Measurements from ENCODE around the gene CIAPIN1. TPM values are rescaled to one million over a fixed set of nuclear protein-coding genes. Genes with fewer than 3 reads are reported as not detected.
A peak's percentile ranks its signal among the peaks of the same experiment; 100 is the strongest.

The CIAPIN1 gene
- total RNA-seq: 10 to 100 TPM; 29.5 to 31.0 TPM

GRCh38 chr16:57447186-57447962, at the start of gene CIAPIN1, which contains the start of gene COQ9:
Gene CIAPIN1, minus strand, starts transcription at chr16:57447385. Its CDS starts 6,457 bp downstream, at chr16:57440928.
Gene COQ9, plus strand, starts transcription at chr16:57447479. Its CDS starts 27 bp downstream, at chr16:57447506.
- peak within 1 kb of the TSS; percentile 86 for H3K27ac Mint-ChIP-seq
- H3K4me3 Mint-ChIP-seq: peak within 1 kb of the TSS; percentile 86
- no peaks in the 10 kb centered on the region for H3K27me3 Mint-ChIP-seq (ENCODE audit: low read depth)
- DNase-seq: peak; percentile 96
- H3K4me1 Mint-ChIP-seq (ENCODE audit: low read depth): peaks cover 42% of the 10 kb centered on the region
- intact Hi-C loops (cut with micrococcal nuclease): loop anchor here (1.0 to 5.0 kb wide), 7 partner anchors 15 to 680 kb away; partner anchors contain the start of genes ARL2BP, CCDC102A, CFAP20 and KATNB1
- no peaks in the 10 kb centered on the region for H3K9me3 Mint-ChIP-seq
- peaks cover 6% of the 10 kb centered on the region for H3K36me3 Mint-ChIP-seq (ENCODE audit: low read depth)
- CTCF ChIA-PET: interaction anchor here (0.6 to 3.2 kb wide), 11 partner anchors 9 to 203 kb away, joined by 3 to 14 read pairs (median 3); partner anchors contain the start of gene POLR2C

- H3K36me3 Mint-ChIP-seq (ENCODE audit: low read depth): no peaks in the 10 kb centered on the region
- intact Hi-C loops (cut with micrococcal nuclease): no loop called here
- no peak overlapping the region for H3K27ac Mint-ChIP-seq
- CTCF ChIA-PET: no interaction called here
- H3K27me3 Mint-ChIP-seq (ENCODE audit: low read depth): no peaks in the 10 kb centered on the region
- no peaks in the 10 kb centered on the region for H3K4me1 Mint-ChIP-seq (ENCODE audit: low read depth)
- no peak for DNase-seq
- H3K9me3 Mint-ChIP-seq: no peaks in the 10 kb centered on the region
- H3K4me3 Mint-ChIP-seq: no peak overlapping the region
Observed at GRCh38 chr16:57493767-57494166, 46.6 kb upstream of the CIAPIN1 start.

- intact Hi-C loops (cut with micrococcal nuclease): no loop called here
- Mint-ChIP-seq H3K4me3 (no peak overlapping the region), H3K4me1 (ENCODE audit: low read depth) (peaks cover 18% of the 10 kb centered on the region), H3K9me3 (no peaks in the 10 kb centered on the region), H3K27ac (no peak overlapping the region), H3K36me3 (ENCODE audit: low read depth) (no peaks in the 10 kb centered on the region), H3K27me3 (ENCODE audit: low read depth) (no peaks in the 10 kb centered on the region)
- CTCF ChIA-PET: interaction anchor here (0.7 to 1.4 kb wide), 3 partner anchors 12 to 31 kb away, joined by 3 to 8 read pairs (median 7); no protein-coding TSS in a partner anchor
- DNase-seq: no peak
Observed at GRCh38 chr16:57489229-57489628, 42.0 kb upstream of the CIAPIN1 start.

- H3K4me1 Mint-ChIP-seq (ENCODE audit: low read depth): peaks cover 18% of the 10 kb centered on the region
- peak overlapping the region; percentile 73 for H3K4me3 Mint-ChIP-seq
- no peaks in the 10 kb centered on the region for H3K27me3 Mint-ChIP-seq (ENCODE audit: low read depth)
- H3K36me3 Mint-ChIP-seq (ENCODE audit: low read depth): no peaks in the 10 kb centered on the region
- H3K9me3 Mint-ChIP-seq: no peaks in the 10 kb centered on the region
- DNase-seq: peak; percentile 24
- H3K27ac Mint-ChIP-seq: peak overlapping the region; percentile 63
- intact Hi-C loops (cut with micrococcal nuclease): loop anchor here (1.0 kb wide), 3 partner anchors 11 to 50 kb away; partner anchors contain the start of gene POLR2C
- CTCF ChIA-PET: interaction anchor here (0.5 to 3.6 kb wide), 9 partner anchors 11 to 1104 kb away, joined by 3 to 22 read pairs (median 3); partner anchors contain the start of gene POLR2C
Observed at GRCh38 chr16:57486858-57487834, 40.0 kb upstream of the CIAPIN1 start.

GRCh38 chr16:57485916-57486857, 39.0 kb upstream of the CIAPIN1 start, which contains the start of gene DOK4:
Gene DOK4, minus strand, starts transcription at chr16:57486493. Its CDS starts 6,986 bp downstream, at chr16:57479507.
- H3K9me3 Mint-ChIP-seq: no peaks in the 10 kb centered on the region
- no peaks in the 10 kb centered on the region for H3K27me3 Mint-ChIP-seq (ENCODE audit: low read depth)
- peaks cover 18% of the 10 kb centered on the region for H3K4me1 Mint-ChIP-seq (ENCODE audit: low read depth)
- CTCF ChIA-PET: interaction anchor here (0.5 to 3.6 kb wide), 7 partner anchors 10 to 98 kb away, joined by 3 to 22 read pairs (median 4); partner anchors contain the start of gene POLR2C
- peak within 1 kb of the TSS; percentile 63 for H3K27ac Mint-ChIP-seq
- H3K36me3 Mint-ChIP-seq (ENCODE audit: low read depth): no peaks in the 10 kb centered on the region
- H3K4me3 Mint-ChIP-seq: peak within 1 kb of the TSS; percentile 77
- intact Hi-C loops (cut with micrococcal nuclease): loop anchor here (1.0 kb wide), 3 partner anchors 10 to 51 kb away; partner anchors contain the start of gene POLR2C
- DNase-seq: peak; percentile 79

GRCh38 chr16:57485091-57485915, 38.1 kb upstream of the CIAPIN1 start:
- Mint-ChIP-seq H3K9me3 (no peaks in the 10 kb centered on the region), H3K4me1 (ENCODE audit: low read depth) (peaks cover 18% of the 10 kb centered on the region), H3K27me3 (ENCODE audit: low read depth) (no peaks in the 10 kb centered on the region), H3K27ac (no peak overlapping the region), H3K36me3 (ENCODE audit: low read depth) (no peaks in the 10 kb centered on the region), H3K4me3 (peak overlapping the region; percentile 77)
- no peak for DNase-seq
- intact Hi-C loops (cut with micrococcal nuclease): no loop called here
- CTCF ChIA-PET: interaction anchor here (0.9 to 3.6 kb wide), 2 partner anchors 34 to 358 kb away, joined by 3 to 22 read pairs; no protein-coding TSS in a partner anchor

- no peaks in the 10 kb centered on the region for H3K27me3 Mint-ChIP-seq (ENCODE audit: low read depth)
- CTCF ChIA-PET: interaction anchor here (0.9 to 1.7 kb wide), 2 partner anchors 35 to 358 kb away, joined by 3 to 4 read pairs; no protein-coding TSS in a partner anchor
- no peak for DNase-seq
- intact Hi-C loops (cut with micrococcal nuclease): no loop called here
- H3K27ac Mint-ChIP-seq: no peak overlapping the region
- no peaks in the 10 kb centered on the region for H3K9me3 Mint-ChIP-seq
- peaks cover 19% of the 10 kb centered on the region for H3K4me1 Mint-ChIP-seq (ENCODE audit: low read depth)
- no peaks in the 10 kb centered on the region for H3K36me3 Mint-ChIP-seq (ENCODE audit: low read depth)
- no peak overlapping the region for H3K4me3 Mint-ChIP-seq
Observed at GRCh38 chr16:57484515-57485005, 37.4 kb upstream of the CIAPIN1 start.

GRCh38 chr16:57483725-57484514, 36.7 kb upstream of the CIAPIN1 start:
- Mint-ChIP-seq H3K4me3 (no peak overlapping the region), H3K27ac (no peak overlapping the region), H3K27me3 (ENCODE audit: low read depth) (no peaks in the 10 kb centered on the region), H3K4me1 (ENCODE audit: low read depth) (peaks cover 22% of the 10 kb centered on the region), H3K36me3 (ENCODE audit: low read depth) (no peaks in the 10 kb centered on the region), H3K9me3 (no peaks in the 10 kb centered on the region)
- CTCF ChIA-PET: interaction anchor here (0.6 to 1.7 kb wide), 4 partner anchors 10 to 65 kb away, joined by 3 to 5 read pairs (median 4); no protein-coding TSS in a partner anchor
- intact Hi-C loops (cut with micrococcal nuclease): no loop called here
- no peak for DNase-seq

GRCh38 chr16:57482845-57483545, 35.8 kb upstream of the CIAPIN1 start:
- H3K36me3 Mint-ChIP-seq (ENCODE audit: low read depth): no peaks in the 10 kb centered on the region
- peaks cover 24% of the 10 kb centered on the region for H3K4me1 Mint-ChIP-seq (ENCODE audit: low read depth)
- H3K9me3 Mint-ChIP-seq: no peaks in the 10 kb centered on the region
- intact Hi-C loops (cut with micrococcal nuclease): no loop called here
- no peak for DNase-seq
- CTCF ChIA-PET: interaction anchor here (0.6 to 1.7 kb wide), 4 partner anchors 9 to 66 kb away, joined by 3 to 5 read pairs (median 4); no protein-coding TSS in a partner anchor
- H3K4me3 Mint-ChIP-seq: no peak overlapping the region
- no peaks in the 10 kb centered on the region for H3K27me3 Mint-ChIP-seq (ENCODE audit: low read depth)
- H3K27ac Mint-ChIP-seq: no peak overlapping the region

Measured in activated naive CD4-positive, alpha-beta T cell treated with anti-CD3 and anti-CD28 coated beads for 36 hours (primary cell).